HG03025 (cell line): ENCODE results near the gene FBXO9.

Experiments used
- ATAC-seq: cut with Tn5 transposase; IDR thresholded peaks from one replicate; pipeline ENCODE4 v1.9.1; 2021; ENCODE audit warnings: mild to moderate bottlenecking, moderate library complexity; ENCODE audit not compliant: unreplicated experiment, low FRiP score

Gene FBXO9

DNA sequence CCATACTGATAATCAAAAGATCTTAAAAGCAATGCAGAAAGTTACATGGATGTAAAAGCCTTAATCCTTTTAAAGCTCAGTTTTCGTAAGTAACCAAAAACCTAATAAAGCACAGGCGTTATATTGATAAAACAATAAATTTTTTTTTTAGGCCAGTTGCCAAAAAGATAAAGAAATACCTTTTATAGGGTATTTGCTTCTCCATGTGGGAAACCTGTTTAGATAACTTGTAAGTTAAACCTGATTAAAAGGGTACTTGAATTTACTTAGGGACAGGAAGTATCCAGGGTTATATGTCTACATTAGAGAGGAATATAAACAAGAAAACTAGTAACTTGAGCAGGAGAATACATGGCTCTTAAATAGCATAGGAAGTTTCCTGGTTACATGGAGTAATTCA is 21.1 kb downstream of the FBXO9 start:
- no peak for ATAC-seq

DNA sequence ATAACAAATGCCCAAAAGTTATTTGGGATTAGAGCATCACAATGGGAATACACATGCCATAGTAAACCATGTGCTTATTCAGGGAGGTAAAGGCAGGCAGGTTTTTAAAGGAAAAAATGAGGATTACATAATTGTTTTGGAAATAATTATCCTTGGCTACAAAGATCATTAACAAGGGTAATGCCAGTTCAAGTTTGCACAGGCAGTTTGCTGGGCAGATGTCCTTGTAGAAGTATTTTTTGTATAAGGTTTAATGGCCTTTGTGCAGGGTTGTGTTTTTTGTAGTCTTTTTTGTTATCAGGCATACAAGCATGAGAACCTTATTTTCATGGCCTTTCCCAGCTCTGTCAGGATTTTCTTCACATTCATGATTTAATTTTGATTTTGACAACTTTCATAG is 24.7 kb downstream of the FBXO9 start:
- no peak for ATAC-seq

DNA sequence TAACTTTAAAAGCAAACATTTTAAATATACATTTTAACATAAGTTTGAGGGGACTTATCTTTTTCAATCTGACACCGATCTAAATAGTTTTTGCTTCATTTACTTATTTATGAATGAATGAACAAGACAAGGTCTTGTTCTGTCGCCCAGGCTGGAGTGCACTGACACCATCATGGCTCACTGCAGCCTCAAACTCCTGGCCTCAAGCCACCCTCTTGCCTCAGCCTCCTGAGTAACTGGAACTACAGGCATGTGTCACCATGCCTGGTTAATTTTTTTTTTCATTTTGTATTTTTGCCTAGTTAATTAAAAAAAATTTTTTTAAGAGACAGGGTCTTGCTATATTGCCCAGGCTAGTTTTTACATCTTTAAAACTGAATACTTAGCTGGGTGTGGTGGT is 25.4 kb downstream of the FBXO9 start:
- no peak for ATAC-seq

- no peak for ATAC-seq
These were observed 30.1 kb downstream of the FBXO9 start for GRCh38 chr6:53095270-53095669.

DNA sequence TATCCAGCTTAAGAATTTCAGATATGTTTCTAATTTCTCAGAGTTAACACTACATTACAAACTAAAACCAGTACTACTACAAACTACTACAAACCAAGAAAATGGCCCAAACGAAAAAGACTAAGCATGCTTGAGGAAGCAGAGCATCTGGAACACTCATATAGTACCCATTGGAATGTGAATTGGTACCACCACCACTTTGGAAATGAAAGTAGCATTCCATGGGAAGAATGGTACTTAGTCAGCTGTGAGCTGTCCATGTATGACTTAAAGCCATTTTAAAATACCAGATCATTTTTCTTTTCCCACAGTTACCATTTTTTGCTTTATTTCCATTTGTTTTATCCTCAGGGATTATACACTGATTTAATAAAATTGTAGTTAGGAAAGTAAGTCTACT is 30.5 kb downstream of the FBXO9 start:
- ATAC-seq, result no peak

- no peak for ATAC-seq
These were observed 35.4 kb downstream of the FBXO9 start for GRCh38 chr6:53100561-53100960.

DNA sequence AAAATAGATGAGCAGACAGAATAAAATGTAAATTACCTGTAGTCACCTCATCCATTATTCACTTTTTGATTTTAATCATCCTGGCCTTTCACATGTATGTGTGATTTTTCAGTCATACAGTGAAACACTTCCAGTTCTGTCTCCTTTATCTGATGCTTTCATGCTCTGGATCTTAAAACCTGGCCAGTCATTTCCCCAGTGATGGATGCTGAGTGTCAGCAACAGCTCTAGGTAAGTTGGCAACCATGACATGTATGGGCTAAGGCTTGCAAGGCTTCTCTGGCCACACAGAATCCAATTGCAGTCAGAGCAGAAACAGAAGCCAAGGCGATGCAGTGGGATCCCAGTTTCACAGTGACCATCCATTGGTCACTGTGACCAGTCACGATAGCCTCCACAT is 35.8 kb downstream of the FBXO9 start:
- ATAC-seq, result no peak

DNA sequence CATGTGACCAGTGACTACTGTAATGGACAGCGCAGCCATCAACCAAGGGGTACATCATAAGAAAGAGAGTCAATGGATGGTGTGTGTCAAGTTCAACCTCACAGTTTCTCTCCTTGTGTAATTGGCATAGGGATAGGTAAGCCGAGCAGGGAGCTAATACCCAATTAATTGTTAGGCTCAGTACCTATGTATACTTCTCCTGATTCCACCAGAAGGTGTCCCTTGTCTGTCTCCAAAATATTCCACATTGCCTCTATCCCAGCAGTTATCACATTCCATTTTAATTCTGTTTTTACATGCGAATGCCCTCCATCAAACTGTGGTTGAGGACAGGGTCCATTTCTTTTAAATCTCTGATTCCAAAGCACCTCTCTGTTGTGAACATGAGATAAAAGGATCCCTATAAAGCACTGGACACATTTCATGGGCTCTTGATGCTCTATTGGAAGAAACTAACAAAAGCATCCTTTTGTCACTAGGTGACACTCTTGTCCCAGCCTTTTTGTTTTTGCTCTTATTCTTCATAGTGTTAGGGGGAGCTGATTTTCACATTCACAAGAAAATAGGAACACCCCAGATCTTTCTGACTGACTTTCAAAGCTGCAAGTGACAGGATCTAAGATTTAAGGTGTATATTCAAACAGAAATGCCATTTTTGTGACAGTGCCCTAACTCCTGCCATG is 38.9 kb downstream of the FBXO9 start:
- no peak for ATAC-seq

DNA sequence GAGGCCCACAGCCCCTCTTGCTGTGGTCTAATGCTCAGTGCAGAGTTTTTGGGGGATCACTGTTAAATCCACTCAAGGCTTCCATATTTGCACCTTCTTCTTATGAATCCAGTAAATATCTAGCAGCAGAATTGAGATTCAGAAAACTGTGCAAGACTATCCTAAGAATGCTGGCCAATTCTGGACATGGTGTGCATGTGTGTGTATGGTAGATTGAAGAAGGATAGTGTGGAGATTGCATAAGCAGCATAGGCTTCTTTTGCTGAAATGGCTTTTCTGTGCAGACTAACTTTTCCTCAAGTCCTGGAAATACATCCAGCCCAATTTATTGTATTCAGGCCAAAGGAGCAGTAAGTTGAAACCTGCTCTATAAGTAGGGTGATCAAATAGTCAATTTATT is 39.7 kb downstream of the FBXO9 start:
- ATAC-seq, result no peak

DNA sequence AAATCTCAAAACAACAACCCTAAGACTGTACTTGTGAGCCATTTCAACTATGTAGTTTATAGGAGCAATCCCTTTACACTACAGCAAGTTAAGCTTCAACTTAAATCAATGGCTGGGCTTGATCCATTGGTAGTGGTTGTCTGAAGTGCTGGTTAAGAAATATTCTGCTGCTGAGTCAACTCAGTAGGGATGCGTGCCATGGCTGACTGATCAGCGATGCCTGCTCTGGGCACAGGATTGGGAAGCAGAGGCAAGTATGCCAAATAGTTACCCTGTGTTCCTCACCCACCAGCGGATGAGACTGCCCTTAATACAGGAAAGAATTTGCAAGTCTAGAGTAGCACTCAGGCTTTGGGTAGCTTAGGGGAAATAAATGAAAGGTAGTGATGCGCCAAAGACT is 41.9 kb downstream of the FBXO9 start:
- no peak for ATAC-seq

GRCh38 chr6:53109612-53110011 is 44.4 kb downstream of the FBXO9 start:
- no peak for ATAC-seq

GRCh38 chr6:53111865-53112264 is 46.7 kb downstream of the FBXO9 start:
- no peak for ATAC-seq

- no peak for ATAC-seq
These were observed 47.2 kb downstream of the FBXO9 start for GRCh38 chr6:53112404-53112803.

- no peak for ATAC-seq
These were observed 47.7 kb downstream of the FBXO9 start for GRCh38 chr6:53112871-53113270.

GRCh38 chr6:53113742-53114141 is 48.5 kb downstream of the FBXO9 start:
- no peak for ATAC-seq

DNA sequence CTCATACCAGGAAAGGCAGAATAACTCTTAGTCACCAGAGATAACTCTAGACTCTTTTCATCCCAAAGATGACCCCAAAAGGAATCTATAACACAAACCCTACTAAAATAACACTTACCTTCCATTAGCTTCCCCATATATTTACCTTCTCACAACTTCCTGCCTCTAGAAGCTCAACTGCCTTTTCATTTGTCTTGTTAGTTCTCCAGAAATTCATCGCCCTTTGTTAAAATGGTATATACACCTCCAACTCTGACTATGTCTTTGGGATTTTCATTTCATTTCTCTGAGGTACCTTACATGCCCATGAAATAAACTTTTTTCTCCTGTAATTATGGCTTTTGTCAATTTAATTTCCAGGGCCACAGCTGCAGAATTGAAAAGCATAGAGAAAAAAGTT is 49.9 kb downstream of the FBXO9 start:
- ATAC-seq, result no peak

DNA sequence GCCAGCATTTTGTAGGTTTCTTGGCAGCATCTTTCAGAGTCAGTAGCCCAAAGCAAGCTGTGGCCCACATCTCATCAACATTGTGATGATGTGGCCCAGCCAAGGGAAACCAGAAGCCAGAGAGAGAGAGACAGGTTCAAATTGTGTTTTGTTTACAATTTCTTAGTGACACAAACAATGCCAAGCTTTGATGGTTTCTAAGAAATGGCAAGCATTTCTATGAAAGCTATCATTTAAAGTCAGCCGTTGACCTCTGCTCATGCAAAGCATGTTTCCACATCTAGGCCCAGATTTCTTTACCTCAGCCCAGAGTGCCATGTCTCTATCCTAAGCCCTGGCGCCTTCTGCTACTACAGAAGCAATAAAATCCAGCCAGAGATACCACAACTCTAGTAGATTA is 50.5 kb downstream of the FBXO9 start:
- no peak for ATAC-seq

- no peak for ATAC-seq
These were observed 54.1 kb downstream of the FBXO9 start for GRCh38 chr6:53119349-53119748.

DNA sequence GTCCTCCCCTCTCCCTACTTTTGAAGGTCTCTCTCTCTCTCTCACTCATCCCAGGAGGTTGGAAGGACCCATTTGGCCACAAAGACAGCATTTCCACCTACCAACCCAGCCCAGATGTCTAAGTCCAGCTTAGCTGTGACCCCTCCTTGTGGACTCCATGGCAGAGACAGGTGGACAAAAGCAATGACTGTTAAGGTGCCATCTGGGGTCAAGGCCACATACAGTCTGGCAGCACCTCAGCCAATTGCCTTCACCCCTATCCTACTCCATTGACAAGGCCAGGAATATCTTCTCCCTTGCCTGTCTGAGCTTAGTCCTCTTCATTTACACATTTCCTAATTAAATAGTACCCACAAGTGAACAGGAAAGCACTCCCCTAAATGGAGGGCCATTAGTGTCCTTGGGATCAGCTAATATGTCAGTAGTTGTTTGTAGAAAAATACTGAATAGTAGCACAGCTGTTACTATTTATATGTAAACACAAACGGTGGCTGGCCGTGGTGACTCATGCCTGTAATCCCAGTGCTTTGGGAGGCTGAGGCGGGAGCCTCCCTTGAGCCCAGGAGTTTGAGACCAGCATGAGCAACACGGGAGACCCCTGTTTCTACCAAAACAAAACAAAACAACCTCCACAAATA is 54.7 kb downstream of the FBXO9 start:
- no peak for ATAC-seq

GRCh38 chr6:53124131-53124800 is 59.1 kb downstream of the FBXO9 start:
- ATAC-seq, result no peak

DNA sequence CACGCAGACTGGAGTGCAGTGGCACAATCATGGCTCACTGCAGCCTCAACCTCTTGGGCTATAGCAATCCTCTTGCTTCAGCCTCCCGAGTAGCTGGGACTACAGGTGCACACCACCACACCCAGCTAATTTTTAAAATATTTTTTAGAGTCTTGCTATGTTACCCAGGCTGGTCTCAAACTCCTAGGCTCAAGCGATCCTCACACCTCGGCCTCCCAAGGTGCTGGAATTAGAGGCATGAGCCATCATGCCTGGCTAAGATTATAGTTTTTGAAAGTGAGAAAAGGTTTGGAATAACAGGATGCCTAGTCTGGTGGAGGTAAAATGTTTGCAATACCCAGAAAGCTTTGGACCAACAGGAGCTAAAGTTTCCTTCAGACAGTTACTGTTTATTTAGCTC is 60.1 kb downstream of the FBXO9 start:
- ATAC-seq, result no peak

- ATAC-seq, result no peak
These were observed 63.6 kb downstream of the FBXO9 start for GRCh38 chr6:53128842-53129241.
